B cell (primary cell): ENCODE measurements around the gene NHS. TPM values are rescaled to one million over a fixed set of nuclear protein-coding genes. Genes with fewer than 3 reads are reported as not detected.

ENCODE experiments used
- ATAC-seq: fragments of 200-7000 bp; cut with Tn5 transposase; one replicate; pipeline ENCODE4 v1.10.0; 2021; ENCODE audit warnings: low read depth, mild to moderate bottlenecking, moderate number of reproducible peaks, moderate library complexity
- CTCF ChIA-PET: fragments of 350-600 bp; sonication (Branson Sonifier 250); formaldehyde crosslinking; loops from one replicate; lab custom pipeline; 2021; ENCODE audit warnings: antibody characterized with exemption, inconsistent platforms; lab: Charles Lee
- POLR2A ChIA-PET: fragments of 350-600 bp; sonication (Branson Sonifier 250); formaldehyde crosslinking; loops from one replicate; lab custom pipeline; 2021; ENCODE audit warnings: antibody characterized with exemption; lab: Charles Lee
- DNase-seq: peaks from one replicate; pipeline ENCODE4 v3.0.0; 2013
- H2AFZ ChIP-seq: 2 replicates; pipeline ENCODE4 v1.6.1; 2012; ENCODE audit warnings: mild to moderate bottlenecking, low read depth, low read length; ENCODE audit not compliant: insufficient read depth, poor library complexity, severe bottlenecking
- H3K27ac ChIP-seq, 2 donors: 1 replicate in 1 of 2; 2 replicates in 1 of 2; pipeline ENCODE4 v1.5.1; 2012 to 2013; ENCODE audit warnings: low read length in 2 of 2, mild to moderate bottlenecking in 2 of 2, moderate library complexity in 1 of 2
- H3K27me3 ChIP-seq, 4 experiments: fragments of 200-600 bp in 1 of 4; sonication (generic) in 1 of 4; replicated peaks in 1 of 4; 1 replicate in 2 of 4; 2 replicates in 2 of 4; pipeline versions ENCODE4 v1.6.1 to v1.7.0; 2013 to 2016; ENCODE audit warnings: low read length in 3 of 4, mild to moderate bottlenecking in 2 of 4, mixed read lengths in 1 of 4, moderate library complexity in 1 of 4; ENCODE audit not compliant: insufficient read depth in 4 of 4, control insufficient read depth in 3 of 4; ENCODE audit errors: control extremely low read depth in 1 of 4
- H3K36me3 ChIP-seq, 2 experiments: replicated peaks in 1 of 2; 1 replicate in 1 of 2; 2 replicates in 1 of 2; pipeline versions ENCODE4 v1.6.1 to v1.7.1; 2013; ENCODE audit warnings: low read length in 1 of 2; ENCODE audit not compliant: insufficient read depth in 2 of 2, control insufficient read depth in 1 of 2; ENCODE audit errors: control extremely low read depth in 1 of 2, extremely low read depth in 1 of 2
- H3K4me1 ChIP-seq, 2 donors: fragments of 200-600 bp in 1 of 2; sonication (generic) in 1 of 2; 1 replicate in 1 of 2; 2 replicates in 1 of 2; pipeline versions ENCODE4 v1.5.1 to v1.6.1; 2013 to 2017; ENCODE audit warnings: low read length in 2 of 2; ENCODE audit not compliant: control insufficient read depth in 2 of 2, insufficient read depth in 2 of 2
- H3K4me2 ChIP-seq: replicated peaks from 2 replicates; pipeline ENCODE3; 2012; ENCODE audit warnings: mild to moderate bottlenecking, low read depth, low read length; ENCODE audit not compliant: poor library complexity, severe bottlenecking
- H3K4me3 ChIP-seq, 5 experiments: fragments of 200-600 bp in 1 of 5; sonication (generic) in 1 of 5; 1 replicate in 3 of 5; 2 replicates in 2 of 5; pipeline versions ENCODE4 v1.5.1 to v1.7.0; 2011 to 2016; ENCODE audit warnings: low read length in 4 of 5, mild to moderate bottlenecking in 4 of 5, low read depth in 2 of 5, control low read depth in 1 of 5, moderate library complexity in 1 of 5; ENCODE audit not compliant: insufficient read depth in 1 of 5; ENCODE audit errors: control extremely low read depth in 1 of 5, extremely low read depth in 1 of 5
- H3K79me2 ChIP-seq: fragments of 200-600 bp; sonication (generic); one replicate; pipeline ENCODE4 v1.6.0; 2016; ENCODE audit warnings: low read length; ENCODE audit not compliant: control insufficient read depth, insufficient read depth
- H3K9ac ChIP-seq: fragments of 200-600 bp; sonication (generic); 2 replicates; pipeline ENCODE4 v1.6.1; 2017; ENCODE audit warnings: mild to moderate bottlenecking, low read length, moderate library complexity
- H3K9me3 ChIP-seq, 3 donors: one replicate each; pipeline versions ENCODE4 v1.6.1 to v1.7.1; 2013; ENCODE audit warnings: low read length in 2 of 3; ENCODE audit not compliant: control insufficient read depth in 2 of 3, insufficient read depth in 1 of 3; ENCODE audit errors: control extremely low read depth in 1 of 3
- H4K20me1 ChIP-seq: 2 replicates; pipeline ENCODE4 v1.6.0; 2012; ENCODE audit warnings: mild to moderate bottlenecking, low read length; ENCODE audit not compliant: insufficient read depth, control insufficient read depth, poor library complexity, severe bottlenecking
- H3K27ac Mint-ChIP-seq: one replicate; pipeline ENCODE4 v1.8.0; 2021; ENCODE audit warnings: mixed read lengths
- H3K27me3 Mint-ChIP-seq: one replicate; pipeline ENCODE4 v1.8.0; 2021; ENCODE audit warnings: mixed read lengths
- H3K4me1 Mint-ChIP-seq: one replicate; pipeline ENCODE4 v1.8.0; 2021; ENCODE audit warnings: mixed read lengths
- H3K4me3 Mint-ChIP-seq: one replicate; pipeline ENCODE4 v1.8.0; 2021; ENCODE audit warnings: mixed read lengths
- H3K9me3 Mint-ChIP-seq: one replicate; pipeline ENCODE4 v1.8.0; 2022; ENCODE audit warnings: mixed read lengths; ENCODE audit not compliant: insufficient read depth
- CTCF ChIP-seq: fragments of 200-600 bp; IDR thresholded peaks from one replicate; pipeline ENCODE4 v1.8.0; 2022; ENCODE audit warnings: antibody characterized with exemption, mild to moderate bottlenecking
- EZH2 ChIP-seq: IDR thresholded peaks from 2 replicates; pipeline ENCODE4 v1.6.1; 2012; ENCODE audit warnings: borderline replicate concordance, low read depth, mild to moderate bottlenecking, moderate library complexity, low read length; ENCODE audit not compliant: insufficient read depth, poor library complexity, severe bottlenecking
- WGBS: methylation state at CpG from one replicate; pipeline ENCODE4 v1.1.5; 2013; ENCODE audit warnings: missing lambda C conversion rate; ENCODE audit not compliant: insufficient coverage; 5-methylcytosine and 5-hydroxymethylcytosine counted together
- intact Hi-C: fragments of 100-400 bp; cut with micrococcal nuclease; formaldehyde crosslinking; loops from one replicate; pipeline ENCODE4 v1.10.0; 2022
- polyA plus RNA-seq: library from polyadenylated mRNA; depleted of rRNA; stranded (reverse); fragments of >200 nt; gene quantifications from 2 replicates; pipeline ENCODE4 v1.2.3, GENCODE V29; 2012
- total RNA-seq, 2 donors: library from RNA; stranded (reverse); fragments of 120-200 nt in 1 of 2; gene quantifications; 1 replicate in 1 of 2; 2 replicates in 1 of 2; pipeline versions ENCODE4 v1.2.3 to v1.2.4, GENCODE V29; 2013 to 2022

NHS gene
- total and polyA plus RNA-seq, 2 donors (not counting 1 experiment from before 2014, with no cell fraction given), result not detected

GRCh38 chrX:17750436-17750835 lies 375.4 kb downstream of the NHS start:
- Mint-ChIP-seq H3K27me3 (no peaks in the 10 kb centered on the region), H3K9me3 (no peaks in the 10 kb centered on the region), H3K27ac (no peak overlapping the region), H3K4me1 (no peaks in the 10 kb centered on the region), H3K4me3 (no peak overlapping the region)
- Histone ChIP-seq H3K9me3 (no peaks in the 10 kb centered on the region), H3K79me2 (no peaks in the 10 kb centered on the region), H3K36me3 (peaks cover 0 to 2% of the 10 kb centered on the region in 2 experiments), H3K4me1 (no peaks in the 10 kb centered on the region), H2AFZ (no peak overlapping the region), H4K20me1 (no peaks in the 10 kb centered on the region), H3K9ac (no peak overlapping the region), H3K27me3 (no peaks in the 10 kb centered on the region), H3K4me2 (no peak overlapping the region), H3K27ac (no peak overlapping the region), H3K4me3 (no peak overlapping the region)
- ChIA-PET CTCF (no interaction called here), POLR2A (no interaction called here)
- intact Hi-C loops, result no loop called here
- DNase-seq, result no peak
- WGBS, result no CpG with 5 or more reads among the region's 3 CpGs
- TF ChIP-seq EZH2 (no peak), CTCF (no peak)
- no peak for ATAC-seq

- intact Hi-C loops, result no loop called here
- Histone ChIP-seq H3K27ac (no peak overlapping the region), H3K27me3 (no peaks in the 10 kb centered on the region), H3K9ac (no peak overlapping the region), H3K4me3 (no peak overlapping the region), H3K9me3 (no peaks in the 10 kb centered on the region), H4K20me1 (no peaks in the 10 kb centered on the region), H3K4me1 (no peaks in the 10 kb centered on the region), H2AFZ (no peak overlapping the region), H3K4me2 (no peak overlapping the region), H3K36me3 (no peaks in the 10 kb centered on the region), H3K79me2 (no peaks in the 10 kb centered on the region)
- TF ChIP-seq CTCF (no peak), EZH2 (no peak)
- WGBS, result no CpG with 5 or more reads among the region's 2 CpGs
- Mint-ChIP-seq H3K4me3 (no peak overlapping the region), H3K27ac (no peak overlapping the region), H3K9me3 (no peaks in the 10 kb centered on the region), H3K4me1 (no peaks in the 10 kb centered on the region), H3K27me3 (no peaks in the 10 kb centered on the region)
- ATAC-seq (no peak), DNase-seq (no peak)
- CTCF ChIA-PET, result no interaction called here
- POLR2A ChIA-PET, result no interaction called here
Observed at GRCh38 chrX:17758382-17758781, 383.4 kb downstream of the NHS start.
